Gastrocnemius medialis (tissue), 4 donors: ENCODE results near the gene MARK2. TPM values are rescaled to one million over a fixed set of nuclear protein-coding genes. Genes with fewer than 3 reads are reported as not detected.
A peak's percentile ranks its signal among the peaks of the same experiment; 100 is the strongest.

ENCODE experiments used
- ATAC-seq, 2 donors: fragments of 150-250 bp; one replicate each; pipeline ENCODE4 v1.9.1; 2016
- DNase-seq, 2 donors: peaks; one replicate each; pipeline ENCODE4 v3.0.0-alpha.2; 2019
- H3K27ac ChIP-seq, 4 donors: fragments of 200-600 bp; sonication (generic); 1 replicate in 1 of 4; 2 replicates in 3 of 4; pipeline ENCODE4 v1.5.1; 2016 to 2018; ENCODE audit warnings: mild to moderate bottlenecking in 2 of 4, moderate library complexity in 1 of 4
- H3K27me3 ChIP-seq, 3 donors: fragments of 200-600 bp; sonication (generic) in 2 of 3; 1 replicate in 1 of 3; 2 replicates in 2 of 3; pipeline versions ENCODE4 v1.5.1 to v1.6.0; 2016 to 2019; ENCODE audit warnings: mild to moderate bottlenecking in 1 of 3, moderate library complexity in 1 of 3
- H3K36me3 ChIP-seq, 2 donors: fragments of 200-600 bp; sonication (generic) in 1 of 2; one replicate each; pipeline ENCODE4 v1.5.1; 2017 to 2018
- H3K4me1 ChIP-seq, 2 donors: fragments of 200-600 bp; sonication (generic) in 1 of 2; one replicate each; pipeline ENCODE4 v1.5.1; 2016 to 2017; ENCODE audit warnings: mild to moderate bottlenecking in 2 of 2
- H3K4me3 ChIP-seq, 4 donors: fragments of 200-600 bp; sonication (generic) in 3 of 4; 1 replicate in 1 of 4; 2 replicates in 3 of 4; pipeline ENCODE4 v1.5.1; 2016 to 2019; ENCODE audit warnings: mild to moderate bottlenecking in 2 of 4
- H3K9me3 ChIP-seq, 3 donors: fragments of 200-600 bp; sonication (generic) in 2 of 3; 1 replicate in 1 of 3; 2 replicates in 2 of 3; pipeline ENCODE4 v1.5.1; 2016 to 2019
- CTCF ChIP-seq, 5 experiments: fragments of 450-650 bp in 3 of 5; fragments of 200-600 bp in 2 of 5; sonication (generic) in 2 of 5; IDR thresholded peaks in 4 of 5; conservative IDR thresholded peaks in 1 of 5; 1 replicate in 4 of 5; 2 replicates in 1 of 5; pipeline ENCODE4 v1.5.1; 2016 to 2019; ENCODE audit warnings: antibody characterized with exemption in 5 of 5, mild to moderate bottlenecking in 3 of 5, moderate library complexity in 3 of 5
- POLR2A ChIP-seq, 2 donors: fragments of 450-650 bp; IDR thresholded peaks; one replicate each; pipeline ENCODE4 v1.6.1; 2017; ENCODE audit warnings: antibody characterized with exemption in 2 of 2, mild to moderate bottlenecking in 2 of 2, moderate library complexity in 2 of 2
- in situ Hi-C, 4 donors: fragments of 200-750 bp; cut with MboI; loops; one replicate each; pipeline versions ENCODE4 v1.15.0 to v1.8.0; 2017; ENCODE audit warnings: low sequenced_read_pairs in 4 of 4
- intact Hi-C: fragments of 100-400 bp; cut with DNase I; formaldehyde crosslinking; loops from one replicate; pipeline ENCODE4 v1.15.1; 2023; ENCODE audit warnings: low total_unique reads
- total RNA-seq, 4 donors: library from RNA; depleted of rRNA; stranded (reverse); fragments of >200 nt; gene quantifications; one replicate each; pipeline versions ENCODE4 v1.1.0 to v1.2.3, GENCODE V29; 2016

The MARK2 gene
- total RNA-seq, 4 donors from 2014 or later = 17.8 to 37.2 (median 30.3) TPM

DNA sequence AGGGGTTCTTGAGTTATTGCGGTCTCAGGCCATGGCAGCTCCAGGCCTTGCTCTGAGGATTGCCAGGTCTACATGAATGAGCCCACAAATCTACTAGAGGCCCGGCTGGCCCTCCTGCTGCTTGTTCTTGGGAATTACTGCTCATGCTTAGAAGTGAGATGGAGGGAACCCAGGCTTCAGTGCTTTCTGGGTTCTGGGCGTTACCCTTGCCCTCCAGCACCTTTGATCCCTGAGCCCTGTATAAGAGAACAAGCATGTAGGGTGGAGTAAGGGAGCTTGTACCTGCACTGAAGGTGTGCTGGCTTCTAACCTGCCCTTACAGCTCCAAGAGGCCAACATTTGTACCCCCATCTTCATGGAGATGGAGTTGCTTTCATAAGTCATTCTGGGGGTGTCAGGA lies 103.9 kb downstream of the MARK2 start:
- H3K4me1 ChIP-seq = peaks cover 42 to 45% of the 10 kb centered on the region in 2 donors
- H3K9me3 ChIP-seq = no peaks in the 10 kb centered on the region
- ATAC-seq = no peak
- intact Hi-C loops = loop anchor here (5.0 to 10.0 kb wide), 2 partner anchors 36 to 268 kb away; partner anchors contain the start of gene ATL3
- in situ Hi-C loops = loop anchor here in 2 of 4 donors (10.0 kb wide), 2 partner anchors 108 to 178 kb away; partner anchors contain the start of genes MARK2 (in 1 of the 2) and ZFTA (in 1 of the 2)
- TF ChIP-seq CTCF (IDR thresholded peaks at IDR 0.05 in 4 of 5, conservative IDR thresholded peaks at IDR 0.05 in 1 of 5) = no peak
- TF ChIP-seq POLR2A (IDR thresholded peaks at IDR 0.05) = no peak
- no peak overlapping the region for H3K27ac ChIP-seq
- DNase-seq = no peak
- H3K27me3 ChIP-seq = no peaks in the 10 kb centered on the region
- H3K4me3 ChIP-seq = no peak overlapping the region
- no peaks in the 10 kb centered on the region for H3K36me3 ChIP-seq

DNA sequence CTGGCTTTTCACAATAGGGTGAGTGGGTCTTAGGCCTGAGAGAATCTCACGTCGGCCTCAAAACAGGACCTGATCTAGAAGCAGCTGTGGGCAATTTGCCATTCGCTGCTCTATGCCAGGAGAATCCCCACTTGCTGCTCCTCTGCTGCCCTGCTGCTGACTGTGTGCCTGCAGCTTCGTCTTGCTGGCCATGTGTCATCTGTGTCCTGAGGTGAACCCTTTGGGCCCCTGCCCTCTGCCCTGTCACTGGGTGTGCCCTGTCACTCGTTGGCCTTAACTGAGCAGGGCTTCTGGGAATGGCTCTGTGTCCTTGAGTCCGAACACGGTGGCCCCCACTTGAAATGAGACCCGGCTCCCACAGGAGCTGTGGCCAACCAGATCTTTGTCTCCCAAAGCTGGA lies 106.1 kb downstream of the MARK2 start:
- TF ChIP-seq POLR2A (IDR thresholded peaks at IDR 0.05) (peak in 1 of 2 donors; percentile 27), CTCF (IDR thresholded peaks at IDR 0.05 in 4 of 5, conservative IDR thresholded peaks at IDR 0.05 in 1 of 5) (no peak)
- H3K4me1 ChIP-seq = peaks cover 30 to 31% of the 10 kb centered on the region in 2 donors
- intact Hi-C loops = loop anchor here (1.0 to 10.0 kb wide), 6 partner anchors 27 to 270 kb away; partner anchors contain the start of genes ATL3 and ZFTA
- no peaks in the 10 kb centered on the region for H3K9me3 ChIP-seq
- in situ Hi-C loops = loop anchor here (5.0 to 10.0 kb wide), 4 partner anchors 103 to 180 kb away; partner anchors contain the start of genes MARK2 (in 3 of the 4) and ZFTA (in 1 of the 4)
- ATAC-seq (peak; percentile 83 to 88), DNase-seq (peak; percentile 67 to 90)
- H3K4me3 ChIP-seq = peak overlapping the region in 2 of 4 donors; percentile 37 to 43
- peak overlapping the region; percentile 77 to 91 (median 84) for H3K27ac ChIP-seq
- H3K27me3 ChIP-seq = no peaks in the 10 kb centered on the region
- H3K36me3 ChIP-seq = no peaks in the 10 kb centered on the region

- peak overlapping the region; percentile 21 to 43 (median 36) for H3K4me3 ChIP-seq
- peaks cover 24 to 25% of the 10 kb centered on the region in 2 donors for H3K4me1 ChIP-seq
- no peaks in the 10 kb centered on the region for H3K9me3 ChIP-seq
- H3K27ac ChIP-seq = peak overlapping the region; percentile 77 to 91 (median 84)
- H3K36me3 ChIP-seq = no peaks in the 10 kb centered on the region
- H3K27me3 ChIP-seq = no peaks in the 10 kb centered on the region
- TF ChIP-seq CTCF (IDR thresholded peaks at IDR 0.05 in 4 of 5, conservative IDR thresholded peaks at IDR 0.05 in 1 of 5) (peak; percentile 79 to 90 (median 85)), POLR2A (IDR thresholded peaks at IDR 0.05) (no peak)
- DNase-seq (peak; percentile 65 to 78), ATAC-seq (peak; percentile 88)
- intact Hi-C loops = loop anchor here (1.0 to 10.0 kb wide), 5 partner anchors 27 to 271 kb away; partner anchors contain the start of genes ATL3 and ZFTA
- in situ Hi-C loops = loop anchor here (5.0 to 10.0 kb wide), 4 partner anchors 103 to 181 kb away; partner anchors contain the start of genes MARK2 (in 3 of the 4) and ZFTA (in 1 of the 4)
Observed at GRCh38 chr11:63945477-63946163, 106.7 kb downstream of the MARK2 start.

- no peaks in the 10 kb centered on the region for H3K4me1 ChIP-seq
- H3K4me3 ChIP-seq = no peak overlapping the region
- no peaks in the 10 kb centered on the region for H3K9me3 ChIP-seq
- peaks cover 0 to 33% of the 10 kb centered on the region in 2 donors for H3K36me3 ChIP-seq
- TF ChIP-seq POLR2A (IDR thresholded peaks at IDR 0.05) (no peak), CTCF (IDR thresholded peaks at IDR 0.05 in 4 of 5, conservative IDR thresholded peaks at IDR 0.05 in 1 of 5) (no peak)
- DNase-seq = no peak
- ATAC-seq = no peak
- no peak overlapping the region for H3K27ac ChIP-seq
- intact Hi-C loops (no loop called here), in situ Hi-C loops (no loop called here)
- H3K27me3 ChIP-seq = no peaks in the 10 kb centered on the region
Observed at GRCh38 chr11:63951779-63952536, 113.0 kb downstream of the MARK2 start.
